Left lung (tissue), 10 donors: ENCODE measurements around the gene FAM76B. TPM values are rescaled to one million over a fixed set of nuclear protein-coding genes. Genes with fewer than 3 reads are reported as not detected.
"Not testable (repeated sequence)": the region's sequence is repeated elsewhere in the genome, so short reads cannot be mapped to it uniquely, and the experiment has no call there.

Experiments
- ATAC-seq: fragments of 200-7000 bp; cut with Tn5 transposase; one replicate; pipeline ENCODE4 v1.9.1; 2020; ENCODE audit warnings: moderate library complexity
- DNase-seq, 4 donors: peaks; one replicate each; pipeline ENCODE4 v3.0.0-alpha.2; 2013 to 2020
- H3K27ac ChIP-seq, 2 donors: fragments of 200-600 bp; sonication (generic) in 1 of 2; one replicate each; pipeline versions ENCODE4 v1.5.0 to v1.8.0; 2020 to 2021
- H3K27me3 ChIP-seq, 2 donors: fragments of 200-600 bp; sonication (generic) in 1 of 2; one replicate each; pipeline versions ENCODE4 v1.5.0 to v1.8.0; 2020 to 2021
- H3K36me3 ChIP-seq, 2 donors: fragments of 200-600 bp; sonication (generic) in 1 of 2; one replicate each; pipeline versions ENCODE4 v1.5.0 to v1.8.0; 2020 to 2021
- H3K4me1 ChIP-seq, 2 donors: fragments of 200-600 bp; one replicate each; pipeline ENCODE4 v1.8.0; 2021
- H3K4me3 ChIP-seq, 2 donors: fragments of 200-600 bp; sonication (generic) in 1 of 2; one replicate each; pipeline versions ENCODE4 v1.5.0 to v1.8.0; 2020 to 2021; ENCODE audit warnings: mild to moderate bottlenecking in 1 of 2
- H3K9me3 ChIP-seq, 2 donors: fragments of 200-600 bp; sonication (generic) in 1 of 2; one replicate each; pipeline versions ENCODE4 v1.5.0 to v1.8.0; 2020 to 2021
- intact Hi-C, 2 donors: fragments of 100-400 bp; cut with DNase I; formaldehyde crosslinking; loops; one replicate each; pipeline versions ENCODE4 v1.11.2 to v1.14.2; 2022
- polyA plus RNA-seq, 6 donors: library from polyadenylated mRNA; unstranded; fragments of 120-200 nt; gene quantifications; one replicate each; pipeline ENCODE4 v1.2.1, GENCODE V29; 2013; ENCODE audit not compliant: insufficient read length in 6 of 6
- total RNA-seq, 2 donors: library from RNA; stranded (reverse); fragmentation: NEBNext Ultra II Directional; extraction: Animal tissue kit (Norgen Biotek cat#: 25700); gene quantifications; one replicate each; pipeline ENCODE4 v1.2.1, GENCODE V29; 2021
- TF ChIP-seq, protein P1 (sequence below), 2 donors: fragments of 200-600 bp; sonication (generic) in 1 of 2; IDR thresholded peaks; one replicate each; pipeline versions ENCODE4 v1.5.0 to v1.8.0; 2021; ENCODE audit warnings: antibody characterized with exemption in 2 of 2
- donor health status: DM: no; HTN: yes; CAD: no.
- donor health status: DM: no; HTN: no; CAD: no.

Gene FAM76B
- total and polyA plus RNA-seq, 8 donors, result 13.6 to 70.6 (median 60.8) TPM

DNA sequence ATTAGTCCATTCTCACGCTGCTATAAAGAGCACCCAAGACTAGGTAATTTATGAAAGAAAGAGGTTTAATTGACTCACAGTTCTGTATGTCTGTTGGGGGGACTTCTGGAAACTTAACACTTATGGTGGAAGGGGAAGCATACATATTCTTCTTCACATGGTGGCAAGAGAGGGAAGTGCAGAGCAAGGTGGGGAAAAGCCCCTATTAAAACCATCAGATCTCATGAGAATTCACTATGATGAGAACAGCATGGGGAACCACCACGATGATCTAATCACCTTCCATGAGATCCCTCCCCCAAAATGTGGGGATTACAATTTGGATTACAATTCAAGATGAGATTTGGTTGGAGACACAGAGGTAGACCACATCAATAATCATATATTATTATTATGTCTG is 26.5 kb upstream of the FAM76B start:
- no peak overlapping the region for H3K4me3 ChIP-seq
- no peaks in the 10 kb centered on the region for H3K4me1 ChIP-seq
- ATAC-seq (no peak), DNase-seq (no peak)
- H3K27me3 ChIP-seq, result no peaks in the 10 kb centered on the region
- no peaks in the 10 kb centered on the region for H3K9me3 ChIP-seq
- TF ChIP-seq, protein P1, sequence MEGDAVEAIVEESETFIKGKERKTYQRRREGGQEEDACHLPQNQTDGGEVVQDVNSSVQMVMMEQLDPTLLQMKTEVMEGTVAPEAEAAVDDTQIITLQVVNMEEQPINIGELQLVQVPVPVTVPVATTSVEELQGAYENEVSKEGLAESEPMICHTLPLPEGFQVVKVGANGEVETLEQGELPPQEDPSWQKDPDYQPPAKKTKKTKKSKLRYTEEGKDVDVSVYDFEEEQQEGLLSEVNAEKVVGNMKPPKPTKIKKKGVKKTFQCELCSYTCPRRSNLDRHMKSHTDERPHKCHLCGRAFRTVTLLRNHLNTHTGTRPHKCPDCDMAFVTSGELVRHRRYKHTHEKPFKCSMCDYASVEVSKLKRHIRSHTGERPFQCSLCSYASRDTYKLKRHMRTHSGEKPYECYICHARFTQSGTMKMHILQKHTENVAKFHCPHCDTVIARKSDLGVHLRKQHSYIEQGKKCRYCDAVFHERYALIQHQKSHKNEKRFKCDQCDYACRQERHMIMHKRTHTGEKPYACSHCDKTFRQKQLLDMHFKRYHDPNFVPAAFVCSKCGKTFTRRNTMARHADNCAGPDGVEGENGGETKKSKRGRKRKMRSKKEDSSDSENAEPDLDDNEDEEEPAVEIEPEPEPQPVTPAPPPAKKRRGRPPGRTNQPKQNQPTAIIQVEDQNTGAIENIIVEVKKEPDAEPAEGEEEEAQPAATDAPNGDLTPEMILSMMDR (IDR thresholded peaks at IDR 0.05), result no peak
- intact Hi-C loops, result no loop called here
- no peak overlapping the region for H3K27ac ChIP-seq
- peaks cover 0 to 34% of the 10 kb centered on the region in 2 donors for H3K36me3 ChIP-seq

DNA sequence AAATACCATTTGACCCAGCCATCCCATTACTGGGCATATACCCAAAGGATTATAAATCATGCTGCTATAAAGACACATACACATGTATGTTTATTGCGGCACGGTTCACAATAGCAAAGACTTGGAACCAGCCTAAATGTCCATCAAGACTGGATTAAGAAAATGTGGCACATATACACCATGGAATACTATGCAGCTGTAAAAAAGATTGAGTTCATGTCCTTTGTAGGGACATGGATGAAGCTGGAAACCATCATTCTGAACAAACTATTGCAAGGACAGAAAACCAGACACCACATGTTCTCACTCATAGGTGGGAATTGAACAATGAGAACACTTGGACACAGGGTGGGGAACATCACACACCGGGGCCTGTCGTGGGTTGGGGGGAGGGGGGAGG is 21.5 kb upstream of the FAM76B start:
- H3K27me3 ChIP-seq, result not testable (repeated sequence)

DNA sequence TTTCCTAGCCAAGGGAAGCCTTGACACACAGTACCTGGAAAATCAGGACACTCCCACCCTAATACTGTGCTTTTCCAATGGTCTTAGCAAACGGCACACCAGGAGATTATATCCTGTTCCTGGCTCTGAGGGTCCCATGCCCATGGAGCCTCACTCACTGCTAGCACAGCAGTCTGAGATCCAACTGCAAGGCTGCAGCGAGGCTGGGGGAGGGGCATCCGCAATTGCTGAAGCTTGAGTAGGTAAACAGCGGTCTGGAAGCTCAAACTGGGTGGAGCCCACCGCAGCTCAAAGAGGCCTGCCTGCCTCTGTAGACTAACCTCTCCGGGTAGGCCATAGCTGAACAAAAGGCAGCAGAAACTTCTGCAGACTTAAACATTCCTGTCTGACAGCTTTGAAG is 16.9 kb upstream of the FAM76B start:
- H3K36me3 ChIP-seq, result peaks cover 0 to 19% of the 10 kb centered on the region in 2 donors
- H3K4me3 ChIP-seq, H3K27ac ChIP-seq, H3K27me3 ChIP-seq, intact Hi-C loops, ATAC-seq, H3K9me3 ChIP-seq, H3K4me1 ChIP-seq: not testable (repeated sequence)
- peak in 1 of 4 donors; percentile 41 for DNase-seq

More for the DNA sequence above, 21.5 kb upstream of the FAM76B start:
- H3K36me3 ChIP-seq, result peaks cover 0 to 15% of the 10 kb centered on the region in 2 donors
- H3K27ac ChIP-seq, intact Hi-C loops, H3K4me1 ChIP-seq, H3K9me3 ChIP-seq, DNase-seq, ATAC-seq, H3K4me3 ChIP-seq: not testable (repeated sequence)

DNA sequence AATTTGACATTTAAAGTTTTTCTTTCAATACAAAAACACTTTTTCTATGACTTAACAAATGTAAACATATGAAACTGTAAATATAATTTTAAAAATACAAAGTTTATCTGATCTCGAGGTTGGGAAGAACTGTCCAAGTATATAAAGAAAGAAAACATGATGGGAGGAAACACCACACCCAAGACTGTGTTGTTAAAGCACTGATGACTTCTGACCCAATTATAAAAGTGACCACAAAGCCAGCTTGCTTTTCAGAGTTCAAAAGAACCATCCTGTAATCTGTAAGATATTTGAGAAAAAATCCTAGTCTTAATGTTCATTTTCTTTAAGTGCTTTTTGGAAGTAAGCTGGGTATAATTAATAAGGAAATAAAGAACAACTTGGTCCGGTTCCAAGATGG is 16.3 kb upstream of the FAM76B start:
- intact Hi-C loops, result no loop called here
- ATAC-seq, result no peak
- Histone ChIP-seq H3K4me1 (no peaks in the 10 kb centered on the region), H3K36me3 (peaks cover 0 to 21% of the 10 kb centered on the region in 2 donors), H3K4me3 (no peak overlapping the region), H3K27me3 (no peaks in the 10 kb centered on the region), H3K27ac (no peak overlapping the region), H3K9me3 (no peaks in the 10 kb centered on the region)
- no peak for DNase-seq
- TF ChIP-seq, protein P1 (IDR thresholded peaks at IDR 0.05), result no peak

DNA sequence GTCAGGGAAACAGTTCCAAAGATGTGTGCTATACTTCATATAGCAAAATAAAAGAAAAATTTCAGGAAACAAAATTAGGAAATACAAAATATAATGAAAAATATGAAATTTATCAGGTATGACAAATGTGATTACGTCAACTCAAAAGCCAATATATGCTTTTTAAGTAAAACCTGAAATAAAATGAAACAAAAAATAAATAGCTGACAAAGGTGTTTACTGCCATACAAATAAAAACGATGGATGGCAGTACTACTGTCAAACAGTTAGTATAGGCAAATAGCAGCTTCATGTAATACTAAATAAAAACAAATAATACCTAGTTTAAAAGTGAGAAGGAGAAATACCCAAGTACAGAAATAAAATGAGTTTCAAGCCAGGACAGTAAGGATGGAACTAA is 14.4 kb upstream of the FAM76B start:
- Histone ChIP-seq H3K4me3 (no peak overlapping the region), H3K27me3 (no peaks in the 10 kb centered on the region), H3K36me3 (peaks cover 0 to 36% of the 10 kb centered on the region in 2 donors), H3K4me1 (no peaks in the 10 kb centered on the region), H3K27ac (no peak overlapping the region), H3K9me3 (no peaks in the 10 kb centered on the region)
- TF ChIP-seq, protein P1 (IDR thresholded peaks at IDR 0.05), result no peak
- intact Hi-C loops, result no loop called here
- DNase-seq (no peak), ATAC-seq (no peak)

DNA sequence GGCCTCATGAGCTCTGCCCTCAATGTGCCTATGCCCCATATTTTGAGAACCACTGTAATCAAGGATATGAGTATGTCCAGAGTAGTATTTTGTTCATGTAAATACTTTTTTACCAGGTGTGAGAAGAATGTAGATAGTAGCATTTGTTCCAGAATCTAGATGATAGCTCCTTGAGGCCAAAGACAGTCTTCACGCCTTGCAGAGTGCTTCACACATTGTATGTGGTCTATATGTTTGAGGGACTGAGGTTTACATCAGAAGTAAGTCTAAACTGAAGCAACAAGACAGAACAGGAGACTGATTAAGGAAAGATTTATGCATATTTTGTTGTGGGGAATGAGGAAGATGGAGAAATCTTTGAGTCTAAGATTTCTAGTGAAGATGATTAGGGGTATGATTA is 13.2 kb upstream of the FAM76B start:
- intact Hi-C loops, result no loop called here
- Histone ChIP-seq H3K27me3 (no peaks in the 10 kb centered on the region), H3K36me3 (peaks cover 0 to 36% of the 10 kb centered on the region in 2 donors), H3K9me3 (no peaks in the 10 kb centered on the region), H3K4me1 (no peaks in the 10 kb centered on the region), H3K27ac (no peak overlapping the region), H3K4me3 (no peak overlapping the region)
- ATAC-seq (no peak), DNase-seq (no peak)
- TF ChIP-seq, protein P1 (IDR thresholded peaks at IDR 0.05), result no peak
